Mucosa of descending colon (tissue), 3 donors: Measurements from ENCODE around the gene CHN2. TPM values are rescaled to one million over a fixed set of nuclear protein-coding genes. Genes with fewer than 3 reads are reported as not detected.
A peak's percentile ranks its signal among the peaks of the same experiment; 100 is the strongest.

ENCODE experiments used
- ATAC-seq: fragments of 200-7000 bp; cut with Tn5 transposase; one replicate; pipeline ENCODE4 v1.9.1; 2020; ENCODE audit warnings: mild to moderate bottlenecking, moderate library complexity
- DNase-seq, 3 donors: peaks; one replicate each; pipeline ENCODE4 v3.0.0-alpha.2; 2020
- H3K36me3 ChIP-seq: fragments of 200-600 bp; one replicate; pipeline ENCODE4 v1.8.0; 2021; ENCODE audit warnings: low read depth, mild to moderate bottlenecking
- H3K4me1 ChIP-seq: fragments of 200-600 bp; one replicate; pipeline ENCODE4 v1.8.0; 2021; ENCODE audit warnings: low read depth, mild to moderate bottlenecking
- H3K4me3 ChIP-seq: fragments of 200-600 bp; one replicate; pipeline ENCODE4 v1.8.0; 2021; ENCODE audit warnings: mild to moderate bottlenecking
- H3K9me3 ChIP-seq: fragments of 200-600 bp; one replicate; pipeline ENCODE4 v1.8.0; 2021; ENCODE audit warnings: mild to moderate bottlenecking
- intact Hi-C, 2 donors: fragments of 100-400 bp; cut with DNase I in 1 of 2; cut with micrococcal nuclease in 1 of 2; formaldehyde crosslinking; loops; one replicate each; pipeline versions ENCODE4 v1.11.0 to v1.11.1; 2022; cut with DNase I, micrococcal nuclease
- total RNA-seq, 3 donors: library from RNA; stranded (reverse); fragmentation: NEBNext Ultra II Directional in 2 of 3; extraction: Animal tissue kit (Norgen Biotek cat#: 25700) in 2 of 3; gene quantifications; one replicate each; pipeline versions ENCODE4 v1.2.1 to v1.2.4, GENCODE V29; 2021 to 2023
- TF ChIP-seq, protein P1 (sequence below): fragments of 200-600 bp; IDR thresholded peaks from one replicate; pipeline ENCODE4 v1.8.0; 2022; ENCODE audit warnings: antibody characterized with exemption, mild to moderate bottlenecking
- donor health status: DM: no; HTN: no; CAD: no; lungs with moderate emphysema.
- donor health status: DM: no; HTN: no; CAD: no.
- donor health status: DM: no; HTN: yes; CAD: no.

Gene CHN2
- total RNA-seq, 3 donors from 2014 or later, result 18.7 to 41.5 (median 27.6) TPM

DNA sequence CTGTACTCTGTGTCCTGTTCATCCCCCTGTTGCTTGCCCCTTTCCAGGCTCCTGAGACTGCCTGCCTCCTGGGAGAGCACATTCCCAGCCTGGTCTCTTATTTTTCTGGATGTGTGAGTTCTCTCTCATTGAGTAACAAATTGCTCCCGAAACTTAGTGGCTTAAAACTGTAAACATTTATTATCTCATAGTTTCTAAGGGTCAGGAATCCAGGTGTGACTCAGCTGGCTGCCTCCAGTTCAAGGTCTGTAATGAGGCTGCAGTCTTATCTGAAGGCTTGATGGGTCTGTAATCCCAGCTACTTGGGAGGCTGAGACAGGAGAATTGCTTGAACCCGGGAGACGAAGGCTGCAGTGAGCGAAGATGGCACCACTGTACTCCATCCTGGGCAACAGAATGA lies 315.5 kb downstream of the CHN2 start:
- ATAC-seq, result peak; percentile 75
- DNase-seq, result no peak
- Histone ChIP-seq H3K9me3 (no peaks in the 10 kb centered on the region), H3K4me1 (no peaks in the 10 kb centered on the region), H3K4me3 (no peak overlapping the region), H3K36me3 (no peaks in the 10 kb centered on the region)
- TF ChIP-seq, protein P1, sequence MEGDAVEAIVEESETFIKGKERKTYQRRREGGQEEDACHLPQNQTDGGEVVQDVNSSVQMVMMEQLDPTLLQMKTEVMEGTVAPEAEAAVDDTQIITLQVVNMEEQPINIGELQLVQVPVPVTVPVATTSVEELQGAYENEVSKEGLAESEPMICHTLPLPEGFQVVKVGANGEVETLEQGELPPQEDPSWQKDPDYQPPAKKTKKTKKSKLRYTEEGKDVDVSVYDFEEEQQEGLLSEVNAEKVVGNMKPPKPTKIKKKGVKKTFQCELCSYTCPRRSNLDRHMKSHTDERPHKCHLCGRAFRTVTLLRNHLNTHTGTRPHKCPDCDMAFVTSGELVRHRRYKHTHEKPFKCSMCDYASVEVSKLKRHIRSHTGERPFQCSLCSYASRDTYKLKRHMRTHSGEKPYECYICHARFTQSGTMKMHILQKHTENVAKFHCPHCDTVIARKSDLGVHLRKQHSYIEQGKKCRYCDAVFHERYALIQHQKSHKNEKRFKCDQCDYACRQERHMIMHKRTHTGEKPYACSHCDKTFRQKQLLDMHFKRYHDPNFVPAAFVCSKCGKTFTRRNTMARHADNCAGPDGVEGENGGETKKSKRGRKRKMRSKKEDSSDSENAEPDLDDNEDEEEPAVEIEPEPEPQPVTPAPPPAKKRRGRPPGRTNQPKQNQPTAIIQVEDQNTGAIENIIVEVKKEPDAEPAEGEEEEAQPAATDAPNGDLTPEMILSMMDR, result no peak
- intact Hi-C loops, result no loop called here

GRCh38 chr7:29511337-29511736 lies 316.8 kb downstream of the CHN2 start:
- H3K9me3 ChIP-seq, result no peaks in the 10 kb centered on the region
- no peaks in the 10 kb centered on the region for H3K4me1 ChIP-seq
- TF ChIP-seq, protein P1, result no peak
- H3K4me3 ChIP-seq, result no peak overlapping the region
- no peaks in the 10 kb centered on the region for H3K36me3 ChIP-seq
- DNase-seq (no peak), ATAC-seq (no peak)
- intact Hi-C loops, result no loop called here

DNA sequence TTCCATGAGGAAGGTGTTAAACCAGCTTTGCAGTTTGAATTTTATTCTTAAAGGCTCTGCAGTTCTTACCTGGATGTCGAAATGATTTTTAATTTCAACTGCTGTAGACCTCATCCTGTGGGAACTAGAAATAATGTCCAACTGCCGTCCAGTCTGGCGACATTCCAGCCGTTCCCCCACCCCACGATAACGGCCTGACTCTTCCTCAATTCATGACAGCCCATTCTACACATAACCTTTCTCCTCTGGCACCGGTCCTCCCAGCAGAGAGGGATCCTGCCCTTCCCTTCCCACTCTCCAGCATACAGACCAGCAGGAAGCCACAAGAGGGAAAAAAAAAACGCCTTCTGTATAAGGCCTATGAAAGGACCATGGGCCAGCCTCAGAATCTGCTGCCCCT lies 317.3 kb downstream of the CHN2 start:
- Histone ChIP-seq H3K36me3 (no peaks in the 10 kb centered on the region), H3K9me3 (no peaks in the 10 kb centered on the region), H3K4me3 (no peak overlapping the region), H3K4me1 (no peaks in the 10 kb centered on the region)
- intact Hi-C loops, result no loop called here
- TF ChIP-seq, protein P1, result no peak
- no peak for ATAC-seq
- DNase-seq, result peak in 1 of 3 donors; percentile 24

GRCh38 chr7:29516491-29516890 lies 321.9 kb downstream of the CHN2 start:
- Histone ChIP-seq H3K4me3 (no peak overlapping the region), H3K36me3 (no peaks in the 10 kb centered on the region), H3K4me1 (no peaks in the 10 kb centered on the region), H3K9me3 (no peaks in the 10 kb centered on the region)
- DNase-seq (no peak), ATAC-seq (no peak)
- intact Hi-C loops, result no loop called here
- TF ChIP-seq, protein P1, result no peak

GRCh38 chr7:29518616-29519015 lies 324.0 kb downstream of the CHN2 start:
- no peak for ATAC-seq
- DNase-seq, result no peak
- H3K36me3 ChIP-seq, result no peaks in the 10 kb centered on the region
- TF ChIP-seq, protein P1, result no peak
- no peaks in the 10 kb centered on the region for H3K9me3 ChIP-seq
- H3K4me3 ChIP-seq, result no peak overlapping the region
- no peaks in the 10 kb centered on the region for H3K4me1 ChIP-seq
- intact Hi-C loops, result no loop called here

DNA sequence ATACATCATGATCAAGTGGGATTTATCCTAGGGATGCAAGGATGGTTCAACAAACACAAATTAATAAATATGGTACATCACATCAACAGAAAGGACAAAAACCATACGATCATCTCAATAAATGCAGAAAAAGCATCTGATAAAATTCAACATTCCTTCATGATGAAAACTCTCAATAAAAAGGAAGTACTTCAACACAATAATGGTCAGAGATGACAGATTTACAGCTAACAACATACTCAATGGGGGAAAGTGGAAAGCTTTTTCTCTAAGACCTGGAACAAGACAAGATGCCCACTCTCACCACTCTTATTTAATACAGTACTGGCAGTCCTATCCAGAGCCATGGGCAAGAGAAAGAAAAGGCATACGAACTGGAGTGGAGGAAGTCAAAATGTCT lies 329.2 kb downstream of the CHN2 start:
- H3K36me3 ChIP-seq, result no peaks in the 10 kb centered on the region
- intact Hi-C loops, result no loop called here
- TF ChIP-seq, protein P1, result no peak
- H3K9me3 ChIP-seq, result no peaks in the 10 kb centered on the region
- ATAC-seq, result no peak
- DNase-seq, result no peak
- no peaks in the 10 kb centered on the region for H3K4me1 ChIP-seq
- no peak overlapping the region for H3K4me3 ChIP-seq
